Liver (tissue), 9 donors: ENCODE results near the gene TMPRSS9. TPM values are rescaled to one million over a fixed set of nuclear protein-coding genes. Genes with fewer than 3 reads are reported as not detected.

Experiments used
- DNase-seq: peaks from one replicate; pipeline ENCODE4 v3.0.0-alpha.2; 2017; ENCODE audit warnings: low spot score
- H3K27ac ChIP-seq, 2 donors: one replicate each; pipeline ENCODE4 v1.7.0; 2013; ENCODE audit warnings: inconsistent platforms in 2 of 2, low read length in 2 of 2, control low read depth in 1 of 2, low read depth in 1 of 2, mild to moderate bottlenecking in 1 of 2
- H3K27me3 ChIP-seq, 4 donors: one replicate each; pipeline versions ENCODE4 v1.6.1 to v1.7.0; 2013; ENCODE audit warnings: low read length in 3 of 4, inconsistent platforms in 1 of 4, mild to moderate bottlenecking in 1 of 4, moderate library complexity in 1 of 4; ENCODE audit not compliant: control insufficient read depth in 4 of 4, insufficient read depth in 4 of 4
- H3K36me3 ChIP-seq, 4 donors: one replicate each; pipeline versions ENCODE4 v1.6.1 to v1.7.0; 2013; ENCODE audit warnings: low read length in 3 of 4, mild to moderate bottlenecking in 3 of 4, low read depth in 1 of 4, moderate library complexity in 1 of 4; ENCODE audit not compliant: control insufficient read depth in 4 of 4, insufficient read depth in 3 of 4
- H3K4me1 ChIP-seq, 4 donors: one replicate each; pipeline versions ENCODE4 v1.6.1 to v1.7.0; 2013; ENCODE audit warnings: low read length in 3 of 4, mild to moderate bottlenecking in 3 of 4, moderate library complexity in 1 of 4; ENCODE audit not compliant: control insufficient read depth in 4 of 4, insufficient read depth in 4 of 4
- H3K4me3 ChIP-seq, 3 donors: one replicate each; pipeline versions ENCODE4 v1.6.1 to v1.7.0; 2013; ENCODE audit warnings: low read length in 3 of 3, control low read depth in 1 of 3, low read depth in 1 of 3, mild to moderate bottlenecking in 1 of 3
- H3K9ac ChIP-seq, 2 donors: one replicate each; pipeline ENCODE4 v1.7.0; 2013; ENCODE audit warnings: low read length in 2 of 2, mild to moderate bottlenecking in 2 of 2, moderate library complexity in 2 of 2, control low read depth in 1 of 2, low read depth in 1 of 2
- H3K9me3 ChIP-seq, 4 donors: one replicate each; pipeline versions ENCODE4 v1.6.1 to v1.7.0; 2013; ENCODE audit warnings: low read length in 3 of 4; ENCODE audit not compliant: control insufficient read depth in 4 of 4
- ATF3 ChIP-seq: IDR thresholded peaks from 2 replicates; pipeline ENCODE4 v1.6.1; 2016; ENCODE audit warnings: antibody characterized with exemption
- FOXA2 ChIP-seq: IDR thresholded peaks from 2 replicates; pipeline ENCODE4 v1.6.1; 2016; ENCODE audit warnings: antibody characterized with exemption
- HNF4G ChIP-seq: IDR thresholded peaks from 2 replicates; pipeline ENCODE4 v1.6.1; 2016; ENCODE audit warnings: antibody characterized with exemption
- MAX ChIP-seq: IDR thresholded peaks from 2 replicates; pipeline ENCODE4 v1.6.1; 2016; ENCODE audit warnings: antibody characterized with exemption
- REST ChIP-seq: IDR thresholded peaks from 2 replicates; pipeline ENCODE4 v1.6.1; 2016; ENCODE audit warnings: antibody characterized with exemption, mild to moderate bottlenecking
- SP1 ChIP-seq: IDR thresholded peaks from 2 replicates; pipeline ENCODE4 v1.6.1; 2018; ENCODE audit warnings: antibody characterized with exemption, mild to moderate bottlenecking
- TAF1 ChIP-seq: conservative IDR thresholded peaks from 2 replicates; pipeline ENCODE4 v1.6.1; 2016; ENCODE audit warnings: antibody characterized with exemption, mild to moderate bottlenecking
- YY1 ChIP-seq: IDR thresholded peaks from 2 replicates; pipeline ENCODE4 v1.6.1; 2016; ENCODE audit warnings: antibody characterized with exemption, mild to moderate bottlenecking
- ZBTB33 ChIP-seq: IDR thresholded peaks from 2 replicates; pipeline ENCODE4 v1.6.1; 2016; ENCODE audit warnings: antibody characterized with exemption
- WGBS: extraction: QIAGEN DNeasy Blood & Tissue Kit; methylation state at CpG from one replicate; pipeline ENCODE4 v1.1.7; 2013; 5-methylcytosine and 5-hydroxymethylcytosine counted together
- polyA plus RNA-seq, 2 donors: library from polyadenylated mRNA; stranded (reverse) in 1 of 2; unstranded in 1 of 2; fragments of 200-250 nt in 1 of 2; fragments of >200 nt in 1 of 2; fragmentation: Nextera tagmentation in 1 of 2; extraction: Ambion mirVana in 1 of 2; gene quantifications; one replicate each; pipeline versions ENCODE4 v1.2.1 to v1.2.3, GENCODE V29; 2013 to 2015
- total RNA-seq, 2 donors: library from RNA; depleted of rRNA; stranded (reverse); fragments of >200 nt; gene quantifications; one replicate each; pipeline ENCODE4 v1.2.3, GENCODE V29; 2014
- donor health status: healthy.
- donor health status: healthy.
- donor health status: healthy.
- donor health status: healthy.
- donor health status: healthy.

TMPRSS9 gene
- total and polyA plus RNA-seq, 4 donors, result 0.39 to 24.8 (median 1.5) TPM

GRCh38 chr19:2323707-2324106, 36.4 kb upstream of the TMPRSS9 start:
- H3K9ac ChIP-seq, result no peak overlapping the region
- no peak for DNase-seq
- H3K27me3 ChIP-seq, result no peaks in the 10 kb centered on the region
- no peak overlapping the region for H3K27ac ChIP-seq
- no peak overlapping the region for H3K4me3 ChIP-seq
- WGBS, result 94% methylated on average over 19 of the region's 19 CpGs
- peaks cover 0 to 18% (median 3%) of the 10 kb centered on the region in 4 donors for H3K36me3 ChIP-seq
- no peaks in the 10 kb centered on the region for H3K9me3 ChIP-seq
- no peak for TF ChIP-seq SP1
- TF ChIP-seq REST, result no peak
- TF ChIP-seq MAX, result no peak
- no peak for TF ChIP-seq HNF4G
- no peak for TF ChIP-seq YY1
- H3K4me1 ChIP-seq, result peaks cover 2 to 13% (median 12%) of the 10 kb centered on the region in 4 donors

- Histone ChIP-seq H3K9me3 (no peaks in the 10 kb centered on the region), H3K4me3 (no peak overlapping the region), H3K36me3 (peaks cover 0 to 18% (median 3%) of the 10 kb centered on the region in 4 donors), H3K27ac (no peak overlapping the region), H3K9ac (no peak overlapping the region), H3K27me3 (no peaks in the 10 kb centered on the region), H3K4me1 (peaks cover 2 to 20% (median 16%) of the 10 kb centered on the region in 4 donors)
- WGBS, result 92% methylated on average over 34 of the region's 34 CpGs
- no peak for DNase-seq
- TF ChIP-seq ZBTB33 (no peak), ATF3 (no peak), MAX (no peak), FOXA2 (no peak), TAF1 (no peak)
Measured at GRCh38 chr19:2324220-2324948, 35.7 kb upstream of the TMPRSS9 start.
